NCI-H82 treated with DMSO at 0.1 percent for 48 hours (cell line): ENCODE data around the gene CTTNBP2.

ENCODE experiments used
- DNase-seq: peaks from one replicate; lab custom pipeline; 2025; ENCODE audit not compliant: unreplicated experiment; lab: John Stamatoyannopoulos, UW

Gene CTTNBP2

GRCh38 chr7:117871401-117871777 is 1.9 kb downstream of the CTTNBP2 start:
- DNase-seq = no peak

- DNase-seq = no peak
Measured at GRCh38 chr7:117870448-117871130, 2.7 kb downstream of the CTTNBP2 start.

GRCh38 chr7:117869374-117869773 is 3.9 kb downstream of the CTTNBP2 start:
- no peak for DNase-seq

- no peak for DNase-seq
Measured at GRCh38 chr7:117863618-117864017, 9.6 kb downstream of the CTTNBP2 start.

- no peak for DNase-seq
Measured at GRCh38 chr7:117862378-117862777, 10.9 kb downstream of the CTTNBP2 start.

- no peak for DNase-seq
Measured at GRCh38 chr7:117859246-117859812, 13.9 kb downstream of the CTTNBP2 start.

- no peak for DNase-seq
Measured at GRCh38 chr7:117858712-117859111, 14.5 kb downstream of the CTTNBP2 start.

GRCh38 chr7:117857718-117858117 is 15.5 kb downstream of the CTTNBP2 start:
- DNase-seq = no peak

- DNase-seq = no peak
Measured at GRCh38 chr7:117856196-117856595, 17.0 kb downstream of the CTTNBP2 start.

- DNase-seq = no peak
Measured at GRCh38 chr7:117854186-117854585, 19.1 kb downstream of the CTTNBP2 start.

GRCh38 chr7:117848941-117849340 is 24.3 kb downstream of the CTTNBP2 start:
- no peak for DNase-seq

- DNase-seq = no peak
Measured at GRCh38 chr7:117844678-117845077, 28.6 kb downstream of the CTTNBP2 start.

GRCh38 chr7:117841611-117842010 is 31.6 kb downstream of the CTTNBP2 start:
- DNase-seq = no peak

- no peak for DNase-seq
Measured at GRCh38 chr7:117841011-117841410, 32.2 kb downstream of the CTTNBP2 start.

GRCh38 chr7:117839507-117839906 is 33.7 kb downstream of the CTTNBP2 start:
- DNase-seq = no peak

GRCh38 chr7:117837841-117838240 is 35.4 kb downstream of the CTTNBP2 start:
- DNase-seq = no peak

- no peak for DNase-seq
Measured at GRCh38 chr7:117835016-117835664, 38.1 kb downstream of the CTTNBP2 start.

- DNase-seq = no peak
Measured at GRCh38 chr7:117830422-117830954, 42.8 kb downstream of the CTTNBP2 start.

- no peak for DNase-seq
Measured at GRCh38 chr7:117829450-117830117, 43.7 kb downstream of the CTTNBP2 start.

GRCh38 chr7:117828825-117829224 is 44.4 kb downstream of the CTTNBP2 start:
- DNase-seq = no peak

GRCh38 chr7:117827862-117828261 is 45.4 kb downstream of the CTTNBP2 start:
- DNase-seq = no peak

- no peak for DNase-seq
Measured at GRCh38 chr7:117825132-117825531, 48.1 kb downstream of the CTTNBP2 start.
